Activated CD4-positive, alpha-beta T cell treated with anti-CD3 and anti-CD28 coated beads for 4 hours (primary cell): ENCODE data around the gene NACC1.

Experiments
- DNase-seq, 2 donors: peaks; one replicate each; pipeline ENCODE4 v3.0.0-alpha.2; 2020

The NACC1 gene

DNA sequence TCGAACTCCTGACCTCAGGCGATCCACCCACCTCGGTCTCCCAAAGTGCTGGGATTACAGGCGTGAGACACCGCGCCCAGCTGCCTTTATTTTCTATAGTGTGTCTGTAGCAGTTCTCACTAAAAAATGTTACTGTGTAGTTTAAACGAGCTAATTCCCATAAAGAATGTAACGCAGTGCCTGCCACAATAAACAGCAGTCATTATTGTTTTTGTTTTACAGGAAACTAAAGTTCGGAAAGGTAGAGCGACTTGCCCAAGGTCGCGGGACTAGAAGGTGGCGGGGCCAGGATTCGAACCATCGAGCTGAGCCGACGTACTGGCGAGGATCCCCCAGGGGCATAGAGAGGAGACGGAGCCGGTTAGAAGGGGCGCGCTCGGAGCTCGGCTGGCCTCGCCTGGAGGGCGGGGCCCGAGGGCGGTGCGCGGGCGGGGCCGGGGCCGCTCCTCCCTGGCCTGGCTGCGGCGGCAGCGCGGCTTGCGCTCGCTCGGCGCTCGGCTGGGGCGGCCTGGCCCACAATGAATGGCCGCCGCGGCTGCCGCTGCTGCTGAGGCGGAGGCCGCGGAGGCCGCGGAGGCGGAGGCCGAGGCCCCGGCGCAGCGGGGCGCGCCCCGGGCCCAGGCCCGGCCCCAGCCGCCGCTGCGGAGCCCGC lies at the start of gene NACC1:
Gene NACC1 (plus strand): TSS at position 493 of the 652 bp plus-strand sequence. CDS start 16,944 bp downstream, outside the sequence.
- peak; percentile 85 to 86 for DNase-seq

GRCh38 chr19:13069415-13070359 lies 48.4 kb upstream of the NACC1 start:
- DNase-seq, result no peak

- DNase-seq, result no peak
Observed at GRCh38 chr19:13070425-13071140, 47.5 kb upstream of the NACC1 start.

DNA sequence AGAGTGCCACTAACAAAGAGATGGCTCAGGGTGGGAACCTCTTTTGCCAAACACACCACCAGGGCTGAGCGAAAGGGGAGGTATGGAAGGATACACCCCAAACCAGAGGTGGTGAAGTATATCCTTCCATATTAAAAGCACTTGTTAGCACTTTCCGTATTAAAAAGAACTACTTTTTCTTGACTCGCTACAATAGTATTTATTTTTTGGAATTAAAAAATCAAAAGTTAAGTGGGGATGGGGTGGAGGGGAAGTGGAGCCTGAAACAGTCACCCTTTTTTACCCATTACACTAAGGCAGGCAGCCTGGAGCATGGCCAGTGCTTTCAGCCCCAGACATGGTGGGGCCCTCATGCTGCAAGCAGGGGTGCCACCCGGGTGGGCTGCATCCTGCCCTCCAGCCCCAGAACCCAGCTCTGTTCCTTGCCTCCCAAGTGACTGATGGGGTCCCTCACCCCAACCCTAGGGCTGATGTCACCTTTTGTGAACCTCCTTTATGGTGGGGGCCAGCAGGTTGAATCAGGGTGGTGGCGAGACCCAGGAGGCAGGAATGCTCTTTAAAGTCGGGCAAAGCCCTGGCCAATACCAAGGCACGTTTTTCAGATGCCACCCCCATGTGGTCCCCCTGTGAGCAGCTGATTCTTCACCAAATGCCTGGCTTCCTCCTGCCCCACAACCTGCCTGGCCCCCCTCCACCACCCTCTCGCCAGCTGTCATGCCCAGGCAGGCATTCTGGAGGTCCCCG lies 46.4 kb upstream of the NACC1 start:
- no peak for DNase-seq

DNA sequence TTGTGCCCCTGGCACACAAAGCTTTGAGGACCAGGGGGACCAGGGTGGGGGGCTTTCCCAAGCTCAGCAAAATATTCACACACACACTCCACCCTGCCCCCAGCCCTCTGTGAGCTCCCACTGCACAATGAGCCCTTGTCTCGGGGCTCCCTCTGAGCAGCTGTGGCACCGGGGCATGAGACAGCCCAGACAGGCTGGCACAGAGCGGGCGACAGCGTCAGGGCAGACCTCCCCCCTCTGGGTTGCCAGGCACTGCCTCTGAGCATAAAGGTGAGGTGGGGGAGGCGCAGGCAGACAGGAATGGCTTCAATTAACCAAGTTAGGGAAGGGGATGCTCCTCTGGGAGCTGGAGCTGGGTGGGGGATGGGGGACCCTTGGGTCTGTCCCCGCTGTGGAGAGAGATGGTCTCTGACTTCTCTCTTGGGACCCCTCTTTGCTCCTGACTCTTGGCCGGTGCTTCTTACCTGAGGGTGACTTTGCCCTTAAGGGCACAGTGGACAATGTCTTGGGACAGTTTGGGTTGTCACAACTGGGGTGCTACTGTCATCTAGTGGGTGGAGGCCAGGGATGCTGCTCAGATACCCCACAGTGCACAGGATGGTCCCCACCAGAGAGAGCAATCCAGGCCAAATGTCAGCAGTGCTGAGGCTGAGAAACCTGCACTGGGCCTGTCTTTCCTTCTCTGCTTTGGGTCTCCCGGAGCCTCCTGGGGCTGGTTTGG lies 45.7 kb upstream of the NACC1 start:
- no peak for DNase-seq

DNA sequence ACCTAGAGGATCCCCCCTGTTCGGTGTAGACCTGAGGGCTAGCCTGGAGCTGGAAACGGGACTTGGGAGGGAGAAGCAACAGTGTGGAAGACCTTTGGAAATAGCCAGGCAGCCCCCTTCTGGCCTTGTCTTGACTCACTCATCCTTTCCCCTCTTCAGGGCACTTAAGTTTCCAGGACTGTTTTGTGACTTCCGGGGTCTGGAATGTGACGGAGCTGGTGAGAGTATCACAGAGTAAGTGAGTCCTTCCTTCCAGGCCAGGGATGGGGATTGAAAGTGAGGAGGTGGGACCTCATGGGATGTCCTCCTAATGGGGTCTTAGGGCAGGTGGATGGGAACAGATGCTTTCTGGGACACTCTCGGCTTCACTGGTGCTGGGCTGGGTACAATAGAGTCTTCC lies 44.8 kb upstream of the NACC1 start:
- no peak for DNase-seq

- DNase-seq, result no peak
Observed at GRCh38 chr19:13074378-13074777, 43.7 kb upstream of the NACC1 start.

GRCh38 chr19:13076320-13076719 lies 41.7 kb upstream of the NACC1 start:
- DNase-seq, result no peak

DNA sequence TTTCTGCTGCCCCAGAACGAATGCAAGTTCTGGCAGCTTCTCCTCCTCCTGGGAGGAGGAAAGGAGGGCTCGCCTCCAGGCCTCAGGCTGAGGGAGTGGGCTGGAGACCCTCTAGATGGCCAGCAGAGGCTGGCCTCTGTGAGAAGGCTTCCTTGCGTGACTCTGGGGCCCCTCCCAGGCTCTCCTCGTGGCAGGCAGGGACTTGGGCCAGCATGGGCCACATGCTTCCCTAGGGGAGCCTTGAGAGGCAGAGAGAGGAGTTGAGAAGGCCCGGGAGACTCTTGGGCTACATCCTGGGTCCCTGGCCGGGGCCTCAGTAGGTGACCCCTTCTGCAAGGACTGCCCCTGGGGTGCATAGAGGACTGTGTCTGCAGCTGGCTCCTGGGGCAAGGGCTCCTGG lies 41.3 kb upstream of the NACC1 start:
- DNase-seq, result no peak

DNA sequence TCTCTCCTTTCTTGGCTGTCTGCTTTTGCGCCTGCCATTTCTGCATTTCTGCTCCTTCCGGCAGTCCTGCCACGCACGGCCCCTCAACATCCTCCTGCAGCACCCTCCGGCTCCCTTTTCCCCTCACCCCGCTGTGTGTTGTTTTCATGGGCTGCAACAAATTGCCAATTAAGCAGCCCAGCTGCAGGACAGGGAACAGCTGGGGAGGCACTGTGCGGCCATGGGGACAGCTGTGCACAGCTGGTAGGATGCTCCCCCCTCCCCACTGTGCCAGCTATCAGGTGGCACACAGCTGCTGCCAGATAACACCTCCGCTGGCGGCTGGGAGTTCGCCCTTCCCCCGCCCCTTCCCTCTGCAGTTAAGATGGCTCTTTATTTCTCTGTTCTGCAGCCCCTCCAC lies 40.8 kb upstream of the NACC1 start:
- DNase-seq, result no peak

DNA sequence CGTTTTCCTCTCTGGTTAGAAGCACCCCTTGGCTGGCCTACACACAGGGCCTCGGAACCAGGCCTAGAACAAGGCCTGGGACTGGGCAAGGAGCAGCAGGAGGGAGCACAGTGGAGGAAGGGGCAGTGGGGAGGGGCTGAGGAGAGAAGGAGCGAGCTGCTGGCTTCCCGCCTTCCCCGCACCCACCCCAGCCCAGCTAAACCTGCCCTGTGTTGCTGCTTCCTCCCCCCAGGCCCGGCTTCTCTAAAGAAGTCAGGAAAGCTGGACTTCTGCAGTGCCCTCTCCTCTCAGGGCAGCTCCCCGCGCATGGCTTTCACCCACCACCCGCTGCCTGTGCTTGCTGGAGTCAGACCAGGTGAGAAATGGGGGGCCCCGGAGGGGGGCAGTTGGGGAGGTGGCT lies 39.7 kb upstream of the NACC1 start:
- no peak for DNase-seq

GRCh38 chr19:13078897-13079541 lies 39.0 kb upstream of the NACC1 start:
- DNase-seq, result no peak

DNA sequence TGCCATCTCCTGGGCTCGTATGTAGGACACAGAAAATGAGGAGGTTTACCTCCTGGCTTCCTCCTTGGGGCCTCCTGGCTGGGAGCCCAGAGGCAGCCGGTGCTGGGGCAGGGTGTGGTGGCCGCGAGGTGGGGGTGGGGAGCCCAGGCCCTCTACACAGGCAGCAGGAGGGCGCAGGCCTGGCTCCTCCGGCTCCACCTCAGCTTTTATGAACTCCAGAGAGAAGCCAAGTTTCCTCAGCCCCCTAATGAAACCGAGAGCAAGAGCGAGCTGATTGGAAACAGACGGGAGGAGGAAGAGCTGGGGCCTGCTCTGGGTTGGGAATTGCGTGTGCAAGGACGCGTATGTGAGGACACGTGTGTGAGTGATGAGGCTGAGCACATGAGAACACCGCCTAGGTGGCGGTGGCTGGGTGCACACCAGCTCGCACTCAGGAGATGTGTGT lies 38.5 kb upstream of the NACC1 start:
- DNase-seq, result no peak

- DNase-seq, result no peak
Observed at GRCh38 chr19:13082192-13083007, 35.7 kb upstream of the NACC1 start.

- DNase-seq, result no peak
Observed at GRCh38 chr19:13083008-13083404, 35.1 kb upstream of the NACC1 start.

GRCh38 chr19:13083627-13084026 lies 34.4 kb upstream of the NACC1 start:
- no peak for DNase-seq

- no peak for DNase-seq
Observed at GRCh38 chr19:13085666-13086065, 32.4 kb upstream of the NACC1 start.

DNA sequence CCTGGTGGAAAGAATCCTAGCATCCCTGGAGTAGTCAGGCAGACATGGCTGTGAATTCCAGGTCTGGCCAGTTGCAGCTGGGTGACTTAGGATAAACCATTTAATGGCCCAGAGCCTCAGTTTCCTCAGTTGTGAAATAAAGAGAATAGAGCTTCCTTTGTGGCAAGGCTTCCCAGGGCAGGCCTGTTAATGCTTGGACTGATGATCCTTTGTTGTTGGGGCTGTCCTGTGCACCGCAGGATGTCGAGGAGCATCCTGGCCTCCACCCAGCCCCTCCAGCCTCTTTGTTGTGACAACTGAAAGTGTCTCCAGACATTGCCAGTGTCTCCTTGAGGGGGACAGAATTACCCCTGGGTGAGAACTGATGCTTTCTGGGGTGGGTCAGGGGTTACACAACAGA lies 31.7 kb upstream of the NACC1 start:
- DNase-seq, result no peak

DNA sequence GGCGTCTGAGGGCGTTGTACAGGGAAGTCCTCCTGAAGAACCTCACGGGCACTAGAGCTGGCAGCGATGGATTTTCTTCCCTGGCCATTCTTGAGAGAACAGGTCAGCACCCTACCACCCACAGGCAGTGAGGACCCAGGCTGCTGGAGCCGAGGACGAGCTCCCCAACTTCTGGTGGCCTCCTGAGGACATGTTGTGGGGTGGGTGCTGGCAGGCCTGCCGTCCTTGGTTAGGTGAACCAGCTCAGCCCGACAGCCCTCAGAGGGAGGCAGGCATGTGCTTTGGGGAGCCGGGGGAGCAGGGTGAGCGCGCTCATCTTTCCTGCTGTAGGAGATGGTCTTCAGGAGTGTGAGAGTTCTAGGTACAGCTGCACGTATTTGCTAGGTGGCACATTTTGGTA lies 30.8 kb upstream of the NACC1 start:
- DNase-seq, result no peak

GRCh38 chr19:13087795-13088537 lies 30.1 kb upstream of the NACC1 start:
- DNase-seq, result no peak
